Middle frontal gyrus (tissue), 1 donor: Measurements from ENCODE around the gene SLU7.
"Not testable (repeated sequence)": the region's sequence is repeated elsewhere in the genome, so short reads cannot be mapped to it uniquely, and the experiment has no call there.

ENCODE experiments used
- DNase-seq: peaks from one replicate; pipeline ENCODE4 v3.0.0-alpha.2; 2015; ENCODE audit warnings: low spot score; ENCODE audit errors: extremely low spot score

The SLU7 gene

DNA sequence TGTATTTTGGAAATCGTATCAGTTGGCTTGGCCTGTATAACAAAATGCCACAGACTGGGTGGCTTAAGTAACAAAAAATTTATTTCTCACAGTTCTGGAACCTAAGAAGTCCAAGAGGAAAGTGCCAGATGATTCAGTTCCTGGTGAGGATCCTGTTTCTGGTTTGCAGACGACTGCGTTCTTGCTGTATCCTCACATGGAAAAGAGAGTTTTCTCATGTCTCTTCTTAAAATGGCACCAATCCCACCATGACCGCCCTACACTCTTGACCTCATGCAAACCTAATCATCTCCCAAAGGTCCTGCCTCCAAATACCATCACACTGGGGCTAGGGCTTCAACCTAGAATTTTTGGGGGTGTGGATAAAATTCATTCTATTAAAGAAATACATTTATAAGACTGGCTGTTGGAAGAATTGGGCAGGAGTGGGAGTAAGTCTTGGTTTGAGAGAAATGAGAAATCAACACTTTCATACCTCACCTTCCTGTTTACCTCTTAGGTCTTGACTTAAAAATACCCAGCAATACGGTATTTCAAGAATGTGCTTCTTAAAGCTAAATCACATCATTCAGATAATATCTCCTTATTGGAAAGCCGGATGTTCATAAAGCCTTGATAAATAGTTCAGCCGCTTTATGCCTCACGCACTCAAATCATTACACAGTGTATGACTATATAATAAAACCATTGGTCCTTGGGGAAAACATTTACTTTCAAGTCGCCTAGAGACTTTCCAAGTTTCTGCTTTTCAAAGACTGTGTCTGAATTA lies 31.5 kb upstream of the SLU7 start:
- DNase-seq, result no peak

- no peak for DNase-seq
Measured at GRCh38 chr5:160449458-160449857, 30.6 kb upstream of the SLU7 start.

- DNase-seq, result no peak
Measured at GRCh38 chr5:160448886-160449285, 30.0 kb upstream of the SLU7 start.

DNA sequence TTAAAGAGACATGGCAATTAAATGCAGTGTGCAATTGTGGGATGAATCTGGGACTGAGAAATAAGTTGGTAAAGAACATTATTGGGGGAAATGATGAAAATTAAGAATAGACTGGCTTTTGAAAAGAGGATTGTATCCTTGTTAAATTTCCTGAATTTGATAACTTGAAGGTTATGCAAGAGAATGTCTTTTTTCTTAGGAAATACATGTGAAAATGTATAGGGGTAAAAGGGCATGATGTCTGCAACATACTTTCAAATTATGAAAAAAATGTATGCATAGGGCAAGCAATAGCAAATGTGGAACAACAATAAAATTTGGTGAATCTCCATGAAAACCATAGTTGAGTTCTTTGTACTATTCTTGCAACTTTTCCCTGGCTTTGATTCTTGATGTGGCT lies 26.9 kb upstream of the SLU7 start:
- DNase-seq, result no peak

DNA sequence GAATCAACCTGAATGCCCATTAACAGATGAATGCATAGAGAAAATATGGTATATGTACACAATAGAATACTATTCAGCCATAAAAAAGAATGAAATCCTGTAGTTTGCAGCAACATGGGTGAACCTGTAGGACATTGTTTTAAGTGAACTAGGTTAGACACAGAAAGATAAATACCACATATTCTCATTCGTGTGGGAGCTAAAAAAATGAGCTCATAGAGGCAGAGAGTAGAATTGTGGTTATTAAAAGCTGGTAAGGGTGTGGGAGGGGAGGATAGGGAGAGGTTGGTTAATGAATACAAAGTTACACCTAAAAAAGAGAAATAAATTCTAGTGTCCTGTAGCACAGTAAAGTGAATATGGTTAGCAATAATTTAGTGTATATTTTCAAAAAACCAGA lies 26.3 kb upstream of the SLU7 start:
- DNase-seq, result no peak

DNA sequence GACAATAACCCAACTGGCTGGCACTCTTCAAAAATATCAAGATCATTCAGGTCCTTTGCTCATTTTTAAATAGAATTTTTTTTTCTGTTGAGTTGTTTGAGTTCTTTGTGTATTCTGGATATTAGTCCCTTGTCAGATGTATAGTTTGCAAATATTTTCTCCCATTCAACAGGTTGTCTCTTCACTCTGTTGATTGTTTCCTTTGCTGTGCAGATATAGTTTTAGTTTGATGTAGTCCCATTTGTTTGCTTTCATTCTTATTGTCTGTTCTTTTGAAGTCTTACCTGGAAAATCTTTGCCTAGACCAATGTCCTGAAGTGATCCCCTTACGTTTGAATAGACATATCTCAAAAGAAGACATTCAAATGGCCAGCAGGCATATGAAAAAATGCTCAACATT lies 25.5 kb upstream of the SLU7 start:
- DNase-seq, result no peak

DNA sequence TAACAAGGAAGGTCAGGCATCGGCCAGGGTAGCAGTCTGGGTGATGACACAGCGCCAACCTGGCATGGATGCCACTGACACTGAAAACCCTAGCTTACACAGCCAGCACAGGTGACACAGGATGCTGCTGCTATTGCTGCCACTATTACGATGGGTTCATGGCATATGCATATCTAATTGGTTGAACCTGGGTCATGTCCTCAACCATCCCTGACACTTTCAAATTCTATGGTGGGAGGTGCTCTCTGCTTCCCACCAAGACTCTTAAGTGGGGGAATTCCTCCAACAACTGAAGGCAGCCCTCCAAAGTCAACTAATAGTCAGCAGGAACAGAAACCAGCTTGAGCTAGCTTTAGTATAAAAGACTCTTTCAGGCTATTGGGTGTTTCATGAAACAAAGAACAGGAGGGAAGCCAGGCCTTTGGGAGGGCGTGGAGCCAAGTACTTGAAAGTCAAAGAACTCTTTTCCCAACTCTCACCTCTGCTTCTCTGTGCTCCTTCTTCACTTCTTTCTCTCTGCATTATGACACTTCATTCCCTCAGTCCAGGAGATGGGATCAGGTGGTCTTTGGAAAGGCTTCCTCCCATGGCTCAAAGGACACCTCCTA lies 24.0 kb upstream of the SLU7 start:
- no peak for DNase-seq

GRCh38 chr5:160441311-160441781 lies 22.5 kb upstream of the SLU7 start:
- DNase-seq, result no peak

GRCh38 chr5:160439205-160439600 lies 20.3 kb upstream of the SLU7 start:
- DNase-seq, result peak; percentile 50

DNA sequence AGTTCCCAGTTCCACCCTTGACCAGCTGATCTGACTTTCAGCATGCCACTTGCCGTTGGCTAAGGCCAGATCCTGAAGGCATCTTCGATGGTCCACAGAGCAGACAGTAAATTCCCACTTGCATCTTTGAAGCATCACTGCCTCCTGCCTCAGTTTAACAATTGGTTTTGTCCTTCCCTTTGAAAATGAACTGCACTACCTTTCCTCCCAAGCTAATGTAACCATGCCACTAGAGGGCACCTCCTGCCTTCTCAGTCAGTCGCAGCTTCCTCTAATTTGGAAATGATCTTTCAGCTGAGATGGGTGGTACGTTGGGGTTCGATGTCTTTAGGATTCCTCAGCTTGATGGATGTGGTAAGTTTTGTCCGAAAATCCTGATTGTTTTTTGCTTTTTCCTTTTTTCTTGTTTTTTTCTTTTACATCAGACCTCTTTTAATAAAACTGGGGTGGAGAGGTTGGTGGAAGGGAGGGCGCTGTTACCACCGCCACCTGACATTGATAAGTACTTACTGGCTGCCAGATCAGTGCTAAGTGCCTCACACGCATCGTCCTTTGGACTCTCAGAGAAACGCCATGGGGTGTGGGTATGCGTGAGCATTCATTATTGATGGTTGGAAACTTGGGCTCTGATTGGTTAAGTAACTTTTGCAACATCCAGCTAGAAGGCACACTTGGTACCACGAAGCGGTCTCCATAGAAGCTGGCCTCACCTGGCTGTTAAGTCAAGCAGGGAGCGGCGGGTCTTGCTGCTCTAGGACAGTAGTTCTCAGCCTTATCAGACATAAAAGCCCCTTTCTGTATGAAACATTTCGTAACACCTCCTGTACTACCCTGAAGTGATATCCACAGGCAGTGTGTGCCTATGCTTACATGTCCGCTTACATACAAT lies 19.7 kb upstream of the SLU7 start:
- DNase-seq, result peak; percentile 61

DNA sequence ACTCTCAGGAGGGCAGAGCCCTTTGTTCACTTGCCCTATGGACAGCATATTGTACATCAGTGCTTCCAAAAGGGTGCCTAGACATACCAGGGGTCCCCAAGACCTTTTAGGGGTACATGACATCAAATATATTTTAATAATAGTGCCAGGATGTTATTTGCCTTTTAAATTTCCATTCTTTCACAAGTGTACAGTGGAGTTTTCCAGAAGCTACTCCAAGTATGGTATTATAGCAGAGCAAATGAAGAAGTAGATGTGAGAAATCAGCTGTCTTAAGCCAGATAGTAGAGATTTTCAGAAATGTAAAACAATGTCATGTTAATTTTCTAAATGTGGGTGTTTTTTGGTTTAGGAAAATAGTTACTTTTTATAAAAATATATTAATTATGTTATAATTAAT lies 18.4 kb upstream of the SLU7 start:
- no peak for DNase-seq

DNA sequence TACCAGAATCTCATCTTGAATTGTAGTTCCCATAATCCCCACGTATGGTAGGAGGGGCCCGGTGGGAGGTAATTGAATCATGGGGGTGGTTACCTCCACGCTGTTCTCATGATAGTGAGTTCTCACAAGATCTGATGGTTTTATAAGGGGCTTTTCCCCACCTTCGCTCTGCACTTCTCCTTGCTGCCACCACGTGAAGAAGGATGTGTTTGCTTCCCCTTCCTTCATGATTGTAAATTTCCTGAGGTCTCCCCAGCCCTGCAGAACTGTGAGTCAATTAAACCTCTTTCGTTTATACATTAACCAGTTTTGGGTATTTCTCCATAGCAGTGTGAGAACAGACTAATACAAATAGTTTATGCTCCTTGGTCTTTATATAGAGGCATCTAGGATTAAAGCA lies 17.8 kb upstream of the SLU7 start:
- not testable (repeated sequence) for DNase-seq

- DNase-seq, result no peak
Measured at GRCh38 chr5:160436017-160436416, 17.1 kb upstream of the SLU7 start.

DNA sequence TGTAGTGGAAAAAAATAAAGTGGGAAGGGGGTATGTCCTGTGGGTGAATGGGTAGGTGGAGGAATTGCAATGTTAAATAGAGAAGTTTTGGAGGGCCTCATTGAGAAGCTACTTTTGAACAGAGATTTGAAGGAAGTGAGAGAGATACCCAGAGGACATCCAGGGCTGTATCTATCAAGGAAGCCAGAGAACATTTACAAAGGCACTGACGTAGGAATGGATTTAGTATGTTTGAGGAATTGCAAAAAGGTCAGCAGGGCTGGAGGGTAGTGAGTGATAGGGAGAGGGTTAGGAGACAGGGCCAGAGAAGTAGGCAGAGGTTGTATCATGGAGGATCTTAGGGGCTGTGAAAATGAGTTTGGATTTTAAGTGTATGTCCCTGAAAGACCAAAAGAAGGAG lies 16.7 kb upstream of the SLU7 start:
- DNase-seq, result no peak

DNA sequence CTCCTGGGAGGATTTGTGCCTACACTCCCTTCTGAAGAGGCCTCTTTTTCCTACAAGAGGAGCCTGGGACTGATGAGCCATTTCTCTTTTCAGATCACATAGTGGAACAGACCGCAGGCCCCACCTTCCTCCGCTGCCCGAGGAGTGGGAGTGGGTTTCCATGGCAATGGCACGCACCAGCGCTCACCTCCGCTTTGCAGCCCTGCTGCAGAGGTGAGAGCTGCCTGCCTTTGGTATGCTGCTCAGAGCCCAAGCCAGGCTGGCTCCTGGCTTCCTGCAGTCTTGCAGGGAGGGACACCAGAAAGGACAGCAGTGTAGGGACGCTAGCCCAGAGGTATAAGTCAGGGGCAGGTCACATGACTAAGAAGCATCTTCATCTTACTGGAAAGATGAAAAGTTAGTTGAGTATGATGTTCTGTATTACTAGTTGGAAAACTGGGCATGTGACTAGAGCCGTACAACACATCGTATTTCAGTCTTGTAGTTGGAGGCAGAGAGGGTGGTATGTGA lies 15.2 kb upstream of the SLU7 start:
- DNase-seq, result no peak

DNA sequence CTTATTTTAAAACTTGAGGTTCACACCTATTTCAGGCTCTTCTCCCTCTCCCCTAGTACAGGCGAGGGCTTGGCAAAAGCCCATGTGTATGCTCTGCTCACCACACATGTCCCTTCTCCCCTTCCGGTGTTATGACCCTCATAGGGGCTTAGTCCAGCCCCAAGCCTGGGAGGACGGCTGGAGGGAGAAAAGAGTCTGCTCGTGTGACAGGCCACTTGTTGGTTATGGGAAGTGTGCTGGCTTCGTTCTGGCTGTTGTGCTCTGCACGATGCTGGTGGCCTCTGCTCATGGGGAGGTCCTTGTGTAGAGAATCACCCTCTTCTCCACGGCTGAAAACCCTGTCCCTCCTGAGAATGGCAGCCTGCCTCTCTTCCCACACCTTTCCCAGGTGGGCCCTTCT lies 13.9 kb upstream of the SLU7 start:
- no peak for DNase-seq

DNA sequence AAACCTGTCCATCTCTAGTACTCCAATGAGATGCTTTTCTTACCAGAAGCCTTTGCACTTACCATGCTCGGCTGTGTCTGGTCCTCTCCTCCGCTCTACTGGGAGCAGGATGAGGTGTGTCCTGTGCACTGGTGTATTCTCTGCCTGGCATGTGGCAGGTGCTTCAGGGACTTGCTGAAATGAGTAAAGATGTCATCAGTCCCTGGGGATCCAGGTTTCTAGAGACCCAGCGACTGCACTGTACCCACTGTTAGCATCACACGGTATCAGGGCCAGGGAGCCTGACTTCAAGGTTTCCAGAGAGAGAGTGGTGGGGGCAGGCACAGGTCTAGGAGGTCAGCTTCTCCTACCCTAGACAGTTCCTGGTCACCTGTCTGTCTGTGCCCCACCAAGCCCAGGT lies 13.3 kb upstream of the SLU7 start:
- no peak for DNase-seq

DNA sequence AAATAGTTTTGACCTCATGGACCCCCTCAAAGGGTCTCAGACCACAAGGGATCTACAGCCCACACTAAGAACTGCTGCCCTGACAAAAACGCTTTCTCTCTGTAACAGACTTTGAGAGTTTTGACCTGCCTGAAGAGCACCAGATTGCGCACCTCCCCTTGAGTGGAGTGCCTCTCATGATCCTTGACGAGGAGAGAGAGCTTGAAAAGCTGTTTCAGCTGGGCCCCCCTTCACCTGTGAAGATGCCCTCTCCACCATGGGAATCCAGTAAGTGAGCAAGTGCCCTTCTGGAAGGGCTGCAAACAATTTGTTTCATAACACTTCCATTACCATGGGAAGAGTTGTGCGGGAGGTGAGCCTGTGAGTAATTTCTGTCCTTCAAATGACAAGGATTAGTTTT lies 8.7 kb upstream of the SLU7 start:
- DNase-seq, result no peak

DNA sequence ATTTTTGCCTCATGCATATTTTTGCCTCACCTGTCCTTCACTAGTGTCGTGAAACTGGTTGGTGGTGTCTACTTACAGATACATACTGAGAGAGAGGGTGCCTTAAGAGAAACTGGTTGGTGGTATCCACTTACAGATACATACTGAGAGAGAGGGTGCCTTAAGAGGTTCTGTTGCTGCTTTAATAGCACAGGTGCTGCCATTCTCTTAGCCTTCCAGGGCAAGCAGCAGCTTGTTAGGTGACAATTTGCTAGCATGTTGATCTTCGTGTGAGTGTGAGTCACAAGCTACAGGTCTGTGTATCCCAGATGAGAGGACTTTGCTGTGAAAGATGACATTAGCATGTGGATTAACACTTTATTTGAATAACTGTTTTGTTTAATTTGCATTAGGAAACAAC lies 4.2 kb upstream of the SLU7 start:
- DNase-seq, result no peak

DNA sequence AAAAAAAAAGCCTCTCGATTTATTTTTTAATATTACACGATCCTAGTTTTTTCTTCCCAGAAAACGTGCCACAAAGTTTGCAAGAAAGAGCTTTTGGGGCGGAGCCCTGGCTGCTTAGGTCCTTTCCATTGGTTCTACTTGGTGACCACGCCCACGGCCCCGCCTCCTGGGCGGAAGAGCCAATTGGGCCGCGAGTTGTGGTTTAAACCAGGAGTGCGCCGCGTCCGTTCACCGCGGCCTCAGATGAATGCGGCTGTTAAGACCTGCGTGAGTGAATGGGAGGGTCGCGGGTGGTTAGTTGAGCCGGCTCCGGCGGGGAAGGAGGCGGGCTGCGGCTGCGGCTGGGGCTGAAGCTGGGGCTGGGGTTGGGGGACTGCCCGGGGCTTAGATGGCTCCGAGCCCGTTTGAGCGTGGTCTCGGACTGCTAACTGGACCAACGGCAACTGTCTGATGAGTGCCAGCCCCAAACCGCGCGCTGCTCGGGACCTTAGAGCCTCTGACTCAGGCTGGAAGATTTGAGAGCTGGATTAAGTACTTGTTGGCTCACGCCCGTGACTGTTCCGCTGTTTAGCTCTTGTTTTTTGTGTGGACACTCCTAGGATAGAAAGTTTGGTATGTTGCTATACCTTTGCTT lies 2.9 kb upstream of the SLU7 start, which contains the start of gene PTTG1:
PTTG1 (plus strand) TSS at position 231 of the 634 bp plus-strand sequence. CDS start 458 bp downstream, outside the sequence.
- peak; percentile 82 for DNase-seq

DNA sequence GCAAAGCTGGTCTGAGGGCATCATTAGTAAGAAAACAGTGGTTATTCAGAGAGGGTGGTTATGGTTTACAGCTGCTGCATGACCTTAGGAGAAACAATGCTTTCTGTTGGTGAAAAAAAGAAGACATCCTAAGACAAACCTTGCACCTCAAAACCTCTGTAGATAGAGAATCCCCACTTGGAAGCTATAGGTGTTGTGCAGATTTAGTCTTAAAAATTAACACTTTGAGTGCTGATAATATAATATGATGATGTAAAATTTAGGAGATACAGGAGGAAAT lies 1.4 kb upstream of the SLU7 start:
- no peak for DNase-seq
